ENCODE results near the gene FADD.

- TF ChIP-seq CTCF (IDR thresholded peaks at IDR 0.05) (no peak), POLR2A (IDR thresholded peaks at IDR 0.05) (no peak)
These were observed 7.0 kb downstream of the FADD start for GRCh38 chr11:70210051-70210501.

All from body of pancreas (tissue), 4 donors.